HG03442 (cell line): Measurements from ENCODE around the gene SLIT3.

ENCODE experiments used
- ATAC-seq: cut with Tn5 transposase; IDR thresholded peaks from one replicate; pipeline ENCODE4 v1.9.1; 2021; ENCODE audit warnings: mild to moderate bottlenecking, moderate library complexity; ENCODE audit not compliant: unreplicated experiment

Gene SLIT3

DNA sequence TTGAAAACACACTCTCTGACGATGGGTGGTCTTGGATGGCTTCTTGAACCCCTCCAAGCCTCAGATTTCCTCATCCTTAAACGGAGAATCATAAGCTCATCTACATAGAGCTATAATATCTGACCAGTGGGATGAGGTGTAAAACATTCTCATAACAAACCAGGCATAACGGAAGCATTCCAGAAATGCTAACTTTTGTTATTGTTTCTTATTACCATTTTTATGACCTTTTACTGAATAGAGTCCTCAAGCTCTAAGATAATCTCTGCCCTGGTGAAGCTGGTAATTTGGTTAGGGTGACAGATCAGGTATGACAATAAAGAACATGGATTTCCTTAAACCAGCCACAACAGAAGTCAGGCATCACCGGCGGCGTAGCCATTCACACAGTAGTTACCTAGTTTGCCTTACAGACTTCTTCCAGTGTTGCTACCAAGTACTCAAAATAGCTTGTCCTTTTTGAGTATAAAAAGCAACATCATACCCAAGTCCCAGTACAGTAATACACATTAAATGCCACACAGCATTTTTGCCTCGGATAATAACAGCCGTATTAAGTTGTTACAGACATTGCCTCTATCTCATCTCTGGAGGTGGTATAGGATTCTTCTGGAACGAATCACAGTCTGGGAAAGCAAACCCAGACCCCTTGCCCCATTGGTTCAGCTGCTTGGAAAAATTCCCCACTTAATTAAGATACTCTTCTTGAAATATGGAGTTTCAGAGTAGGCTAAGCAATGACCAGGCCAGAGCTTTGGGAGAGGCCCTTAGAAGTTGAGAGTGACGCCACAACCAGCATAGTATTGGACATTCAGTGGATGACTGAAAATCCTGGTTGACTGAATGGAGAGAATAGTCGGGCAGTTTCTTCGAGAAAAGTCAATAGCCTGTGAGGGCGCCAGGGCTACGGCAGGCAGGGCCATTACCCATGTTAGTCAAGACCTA is 252.5 kb downstream of the SLIT3 start:
- ATAC-seq = no peak

DNA sequence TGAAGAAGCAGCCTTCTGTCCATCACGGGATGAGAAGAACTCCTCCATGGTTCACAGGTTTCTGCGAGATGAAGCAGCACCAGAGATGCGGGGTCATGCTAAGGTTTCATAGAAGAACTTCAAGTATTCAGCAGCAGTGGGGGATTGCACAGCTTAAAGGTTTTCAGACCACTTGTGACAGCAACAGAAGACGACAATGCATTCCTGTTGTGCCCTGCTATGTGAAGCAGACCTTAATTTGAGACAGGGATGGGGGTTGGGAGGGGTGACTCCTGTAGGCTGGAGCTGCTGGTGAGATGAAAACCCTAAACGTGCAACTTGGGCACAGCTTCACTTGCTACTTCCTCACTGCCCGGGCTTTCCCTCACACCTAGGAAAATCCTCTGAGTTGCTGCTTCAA is 256.0 kb downstream of the SLIT3 start:
- no peak for ATAC-seq

DNA sequence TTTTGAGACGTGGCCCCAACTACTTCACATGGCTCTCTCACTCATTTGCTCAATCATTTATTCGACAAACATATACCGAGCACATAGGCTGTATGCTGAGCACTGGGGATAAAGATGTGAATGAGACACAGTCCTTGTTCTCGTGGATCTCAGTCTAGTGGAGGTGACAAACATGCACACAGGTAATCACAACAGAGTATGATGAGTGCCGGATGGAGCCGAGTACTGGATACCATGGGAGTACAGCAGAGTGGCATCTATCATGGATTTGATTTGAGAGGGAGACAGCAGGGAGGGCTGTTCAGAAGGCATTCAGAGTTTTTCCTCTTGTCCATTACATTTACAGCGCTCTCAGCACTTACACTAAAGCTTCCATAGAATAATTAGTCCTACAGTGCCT is 259.8 kb downstream of the SLIT3 start:
- ATAC-seq = no peak

DNA sequence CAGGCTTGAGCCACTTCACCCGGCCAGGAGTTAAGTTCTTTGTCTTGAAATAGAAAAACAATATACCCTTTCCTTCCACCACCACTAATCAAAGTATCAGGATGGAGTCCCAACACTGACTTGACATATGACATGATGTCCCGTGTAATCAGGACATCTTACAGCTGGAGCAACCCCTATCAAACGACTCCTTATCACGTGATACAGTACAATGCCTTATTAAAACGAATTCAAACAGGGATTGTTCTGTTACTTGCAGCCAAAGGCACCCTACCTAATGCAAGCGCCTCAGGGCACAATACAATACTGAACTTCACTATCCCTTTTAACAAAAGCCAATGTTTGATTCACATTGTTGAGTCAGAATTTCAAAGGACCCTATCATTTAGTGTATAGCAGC is 261.3 kb downstream of the SLIT3 start:
- ATAC-seq = no peak

DNA sequence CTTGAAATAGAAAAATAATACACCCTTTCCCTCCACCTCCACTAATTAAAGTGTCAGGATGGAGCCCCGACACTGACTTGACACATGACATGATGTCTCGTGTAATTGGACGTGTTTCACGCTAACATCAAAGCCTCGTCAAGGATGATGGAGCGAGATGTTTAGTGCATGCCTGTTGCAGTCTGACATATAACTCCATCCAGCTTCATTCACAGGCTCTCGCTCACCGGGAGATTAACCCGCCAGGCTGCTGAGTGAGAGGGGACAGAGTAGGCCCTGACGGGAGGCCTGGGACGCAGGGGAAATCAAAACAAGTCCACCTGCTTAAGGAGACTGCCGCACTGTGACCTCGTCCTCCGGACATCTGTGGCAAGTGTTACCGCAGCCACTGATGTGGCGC is 263.5 kb downstream of the SLIT3 start:
- no peak for ATAC-seq

DNA sequence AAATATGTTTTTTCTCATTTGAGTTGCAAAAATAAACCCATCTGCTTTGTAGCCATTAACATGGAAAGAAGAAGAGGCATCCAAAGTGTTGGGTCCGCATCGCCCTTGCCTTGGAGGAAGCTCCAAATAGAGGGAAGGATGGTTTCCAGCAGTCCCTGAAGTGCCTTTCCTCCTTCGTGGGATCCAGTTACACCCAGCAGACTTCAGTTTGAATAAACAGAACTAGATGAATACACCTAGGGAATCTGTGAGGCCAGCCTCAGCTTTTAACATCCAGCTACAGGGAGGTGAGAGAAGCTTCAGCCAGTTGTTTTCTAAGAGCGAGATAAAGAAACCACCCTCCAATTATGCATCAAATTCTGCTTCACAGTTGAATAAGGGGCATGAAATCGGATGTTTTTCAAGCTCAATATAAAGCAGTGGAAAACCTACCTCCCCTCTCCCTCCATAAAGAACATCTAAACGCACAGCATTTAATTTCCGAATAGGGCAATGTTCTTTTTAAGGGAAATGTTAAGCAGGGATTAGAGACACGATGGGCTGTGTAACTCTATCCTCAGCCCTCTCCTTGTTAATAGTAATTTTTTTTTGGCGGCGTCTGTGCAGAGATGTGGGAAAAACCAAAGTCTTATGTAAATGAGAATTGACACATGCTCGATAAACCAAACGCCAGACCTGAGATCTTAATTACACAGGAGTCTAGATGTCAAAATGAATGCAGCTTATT is 264.7 kb downstream of the SLIT3 start:
- no peak for ATAC-seq

DNA sequence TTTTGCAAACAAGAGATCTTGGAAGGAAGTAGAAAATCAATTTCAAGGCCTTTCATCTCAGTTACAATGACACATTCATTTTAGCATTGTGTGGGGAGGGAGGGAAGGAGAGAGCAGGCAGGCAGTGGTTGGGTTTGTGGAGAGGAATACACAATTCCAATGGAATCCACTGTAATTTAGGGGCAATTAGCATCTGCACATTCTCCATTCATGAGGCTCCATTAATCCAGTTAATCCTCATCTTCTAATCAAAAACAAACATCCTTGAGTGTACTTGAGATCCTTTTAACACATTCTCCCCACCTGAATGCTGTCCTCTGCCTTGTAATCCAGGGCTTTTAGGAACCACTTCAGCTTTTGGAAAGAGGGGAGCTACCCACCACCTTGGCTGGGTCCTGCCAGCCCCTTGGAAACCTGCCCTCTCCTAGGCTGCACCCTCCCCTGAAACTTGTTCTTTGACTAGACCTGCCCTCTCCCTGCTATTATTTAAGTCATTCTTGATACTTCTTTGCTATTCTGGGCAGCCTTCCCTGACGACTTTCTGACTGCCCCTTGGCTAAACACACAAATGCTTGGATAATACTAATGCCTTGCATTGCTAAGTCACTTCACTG is 271.2 kb downstream of the SLIT3 start:
- ATAC-seq = no peak

DNA sequence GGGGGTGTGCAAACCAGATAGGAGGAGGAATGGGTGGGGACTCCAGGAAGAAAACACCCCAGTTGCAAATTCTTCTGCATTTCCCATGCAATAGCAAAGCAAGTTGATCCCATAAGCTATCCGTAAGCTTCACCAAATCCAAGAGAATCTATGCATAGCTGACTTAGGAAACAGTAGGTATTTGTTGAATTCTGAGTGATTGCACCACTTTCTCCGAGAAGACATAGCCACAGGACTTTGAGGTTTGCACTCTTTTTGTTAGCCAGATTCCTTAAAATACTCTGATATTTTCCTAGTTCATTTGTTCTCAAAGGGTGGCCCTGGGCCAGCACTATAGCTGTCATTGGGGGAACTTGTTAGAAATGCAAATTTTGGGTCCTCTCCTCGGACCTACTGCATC is 271.9 kb downstream of the SLIT3 start:
- no peak for ATAC-seq

DNA sequence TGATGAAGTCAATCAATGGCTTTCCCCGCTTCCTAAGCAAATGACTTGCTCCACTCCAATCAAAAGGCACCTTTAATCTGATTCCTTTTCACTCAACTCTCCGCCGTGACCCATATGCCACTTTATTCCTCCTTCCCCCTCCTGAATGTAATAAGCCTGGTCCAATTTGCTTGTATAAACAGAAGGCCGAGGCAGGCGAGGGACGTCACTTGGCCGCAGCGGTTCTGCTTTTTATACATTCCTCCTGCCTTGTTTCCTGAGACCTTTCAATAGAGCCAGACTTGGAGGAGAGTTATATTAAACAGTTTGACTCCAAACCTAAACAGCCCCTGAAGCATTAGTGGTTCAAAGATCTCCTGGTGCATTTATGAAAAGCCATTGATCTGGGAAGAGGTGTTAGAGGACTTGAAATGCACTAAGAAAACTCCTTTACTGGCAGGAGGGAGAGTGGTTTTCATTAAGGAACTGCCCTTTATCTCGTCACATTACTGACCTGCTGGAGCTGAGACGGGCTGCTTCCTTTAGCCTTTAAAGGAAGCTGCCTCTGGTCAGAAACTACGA is 273.4 kb downstream of the SLIT3 start:
- no peak for ATAC-seq

DNA sequence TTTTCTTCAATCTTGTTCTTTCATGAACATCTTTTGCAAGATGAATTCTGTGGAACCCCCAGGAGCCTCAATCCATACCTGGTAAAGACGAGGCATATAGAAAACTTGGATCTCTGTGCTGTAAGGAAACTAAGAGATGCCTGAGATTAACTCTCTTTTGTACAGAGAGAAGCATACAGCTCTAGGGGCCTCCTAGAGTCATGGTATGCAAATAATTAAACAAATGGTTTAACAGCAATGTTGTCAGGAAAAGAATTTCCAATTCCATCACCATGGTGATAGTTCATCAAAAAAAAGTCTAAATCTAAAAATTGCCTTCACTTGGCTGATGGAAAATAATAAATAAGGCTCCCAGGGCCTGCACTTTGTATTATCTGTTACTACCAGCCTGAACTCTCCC is 275.4 kb downstream of the SLIT3 start:
- ATAC-seq = no peak

DNA sequence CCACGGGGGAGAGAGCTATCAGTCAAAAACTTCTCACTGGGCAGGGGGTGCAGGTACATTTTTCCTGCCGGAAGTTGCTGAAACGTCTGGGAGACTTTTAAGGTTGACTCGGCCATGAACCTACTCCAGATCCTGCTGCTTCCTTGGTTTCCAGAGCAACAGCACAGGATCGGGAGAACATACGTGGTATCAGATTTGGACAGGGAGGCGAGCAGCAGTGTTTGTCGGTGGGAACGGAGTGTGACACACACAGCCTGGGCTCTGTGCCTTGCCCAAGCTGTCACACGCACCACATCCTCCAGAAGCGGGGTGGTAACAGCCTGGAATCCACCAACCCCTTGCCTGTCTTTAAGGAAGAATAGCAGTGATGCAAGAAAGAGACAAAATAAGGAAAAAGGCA is 276.5 kb downstream of the SLIT3 start:
- no peak for ATAC-seq

DNA sequence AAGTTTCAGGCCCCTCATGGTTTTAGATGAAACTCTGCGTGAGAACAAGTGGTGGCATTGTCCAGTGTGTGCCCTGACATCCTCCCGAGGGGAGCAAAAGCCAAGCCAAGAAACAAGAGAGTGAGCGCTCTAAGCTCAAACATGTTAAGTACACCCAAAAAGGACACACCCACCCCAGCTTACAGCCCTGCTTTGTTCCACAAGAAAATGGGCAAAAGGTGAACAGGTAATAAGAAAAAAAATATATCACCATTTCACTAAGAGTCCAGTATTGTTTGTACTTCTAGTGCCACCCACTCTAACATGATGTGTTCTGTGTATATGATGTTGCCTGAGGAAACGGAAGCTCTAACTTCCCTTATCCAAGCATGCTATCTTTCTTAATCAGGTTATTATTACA is 278.2 kb downstream of the SLIT3 start:
- no peak for ATAC-seq

DNA sequence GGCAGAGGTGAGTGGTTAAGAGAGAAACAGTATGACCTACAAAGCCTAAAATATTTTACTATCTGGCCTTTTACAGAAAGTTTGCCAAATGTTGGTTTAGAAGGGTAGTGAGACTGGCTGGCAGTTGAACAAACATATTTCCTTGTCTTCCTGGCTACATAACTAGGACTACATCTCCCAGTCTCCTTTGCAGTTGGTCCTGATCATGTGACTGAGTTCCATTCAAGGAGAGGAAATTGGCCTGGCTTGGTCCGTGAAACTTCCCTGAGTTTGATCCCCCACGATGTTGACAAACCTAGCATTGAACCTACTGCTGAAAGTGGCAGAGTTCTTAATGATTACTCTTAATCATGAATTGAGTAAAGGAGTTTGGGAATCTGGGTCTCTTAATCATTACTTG is 280.8 kb downstream of the SLIT3 start:
- ATAC-seq = no peak

DNA sequence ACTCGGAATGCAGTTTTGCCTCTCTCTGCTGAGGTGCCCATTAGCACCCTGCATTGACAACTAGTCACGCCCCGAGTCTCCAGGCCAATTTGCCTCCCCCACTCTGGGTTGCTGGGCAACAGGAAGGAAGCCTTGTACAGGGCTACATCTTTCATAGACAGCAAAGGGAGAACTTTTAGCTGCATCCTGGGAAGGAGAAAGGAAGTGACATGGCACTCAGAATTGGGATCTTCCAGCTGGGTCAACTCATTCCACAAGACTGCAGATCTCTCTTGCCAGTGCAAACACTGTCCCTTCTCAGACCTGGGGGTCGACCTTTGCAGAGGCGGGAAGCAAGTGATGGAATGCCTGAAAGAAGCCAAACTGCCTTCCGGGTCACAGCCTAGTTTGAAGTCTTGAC is 282.0 kb downstream of the SLIT3 start:
- ATAC-seq = no peak

DNA sequence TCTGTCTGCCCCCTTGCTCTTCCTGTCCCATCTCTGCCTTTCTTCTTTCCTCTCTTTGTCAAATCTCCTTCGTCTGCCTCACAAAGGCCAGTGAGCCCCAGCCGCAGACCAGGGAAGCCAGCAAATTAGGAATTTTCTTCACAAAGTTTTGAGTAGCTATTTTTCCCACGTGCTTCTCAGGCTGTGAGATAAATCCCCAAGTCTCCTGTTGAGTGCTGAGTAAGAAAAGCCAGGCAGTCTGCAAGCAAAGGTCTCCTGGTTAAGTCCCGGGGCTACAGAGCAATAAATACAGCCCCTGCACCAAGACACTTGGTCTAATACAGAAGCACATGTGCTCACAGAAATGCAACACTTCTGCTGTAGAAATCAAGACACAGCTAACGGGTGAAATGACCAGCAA is 284.9 kb downstream of the SLIT3 start:
- ATAC-seq = no peak

DNA sequence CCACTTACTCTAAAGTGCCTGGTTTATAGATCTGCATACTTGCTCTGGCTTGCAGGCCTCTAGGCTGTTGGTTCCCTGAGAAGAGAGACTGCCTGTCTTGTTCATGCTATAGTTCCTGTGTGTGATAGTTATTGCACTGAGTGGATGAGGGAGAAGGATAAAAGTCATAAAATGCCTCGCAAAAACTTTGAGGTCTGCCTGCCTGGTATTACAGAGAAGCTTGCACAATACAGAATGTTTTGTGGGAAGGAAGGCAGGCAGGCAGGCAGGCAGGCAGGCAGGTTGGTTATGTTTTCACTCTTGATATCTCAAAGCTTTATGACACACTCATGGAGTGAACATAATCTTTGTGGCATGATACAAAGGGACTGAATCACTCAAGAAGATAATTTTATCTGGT is 287.1 kb downstream of the SLIT3 start:
- no peak for ATAC-seq

DNA sequence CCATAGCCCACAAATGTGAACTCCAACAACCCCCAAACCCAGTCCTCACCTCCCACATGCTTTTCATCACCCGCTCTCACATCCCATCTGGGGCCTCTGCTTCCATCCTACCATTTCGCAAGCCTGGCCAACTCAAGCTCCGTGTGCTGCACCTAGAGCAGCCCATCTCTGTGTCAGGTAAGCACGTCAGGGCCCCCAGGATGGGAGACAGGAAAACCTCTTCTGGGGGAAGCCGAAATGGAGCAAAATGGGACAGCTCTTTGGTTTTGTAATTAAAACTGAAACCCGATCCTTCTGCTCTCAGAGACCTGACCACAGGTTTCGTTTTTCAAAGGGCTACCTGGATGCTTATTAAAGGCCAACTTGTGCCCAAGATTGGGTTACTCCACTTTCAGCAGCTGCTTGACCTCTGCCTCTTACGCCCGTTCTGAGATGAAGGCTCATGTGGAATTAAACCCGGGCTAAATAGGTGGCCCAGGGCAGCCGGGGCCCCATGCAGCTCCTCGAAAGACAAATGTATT is 287.7 kb downstream of the SLIT3 start:
- ATAC-seq = no peak

DNA sequence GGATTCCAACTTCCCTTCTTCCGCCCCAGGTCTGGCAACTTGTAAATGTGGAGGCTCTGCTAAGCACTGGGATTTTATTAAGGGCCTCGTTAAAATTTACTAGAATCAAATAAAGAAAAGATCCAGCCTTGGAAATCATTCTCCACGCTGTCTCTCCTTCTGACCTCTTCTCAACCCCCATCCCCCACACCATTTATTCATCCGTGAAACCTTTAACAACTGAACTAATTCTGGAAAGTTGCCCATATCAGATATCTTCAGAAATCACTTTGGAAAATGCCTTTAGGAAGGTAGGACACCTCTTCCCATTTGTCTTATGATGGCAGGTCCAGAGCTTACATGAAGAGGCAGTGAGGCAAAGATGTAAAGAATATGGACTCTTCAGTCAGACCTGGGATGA is 288.5 kb downstream of the SLIT3 start:
- no peak for ATAC-seq

DNA sequence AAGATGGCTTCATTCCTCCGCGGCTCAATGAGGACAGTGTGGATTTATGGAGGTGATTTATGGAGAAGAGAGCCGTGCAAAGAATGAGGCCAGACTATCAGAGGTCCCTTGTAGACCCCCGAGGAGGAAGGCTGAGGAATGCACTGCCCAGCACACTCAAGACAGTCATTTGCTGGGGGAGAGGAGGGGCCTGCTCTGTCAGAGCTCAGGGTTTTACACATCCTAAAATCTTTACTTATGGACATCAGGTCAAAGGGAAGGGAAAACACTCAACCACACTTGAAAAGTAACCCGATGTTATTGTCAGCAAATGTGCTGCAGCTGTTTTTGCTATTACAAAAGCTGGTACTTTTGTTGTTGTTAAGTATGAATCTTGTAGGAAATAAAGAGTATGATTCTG is 289.5 kb downstream of the SLIT3 start:
- ATAC-seq = no peak

DNA sequence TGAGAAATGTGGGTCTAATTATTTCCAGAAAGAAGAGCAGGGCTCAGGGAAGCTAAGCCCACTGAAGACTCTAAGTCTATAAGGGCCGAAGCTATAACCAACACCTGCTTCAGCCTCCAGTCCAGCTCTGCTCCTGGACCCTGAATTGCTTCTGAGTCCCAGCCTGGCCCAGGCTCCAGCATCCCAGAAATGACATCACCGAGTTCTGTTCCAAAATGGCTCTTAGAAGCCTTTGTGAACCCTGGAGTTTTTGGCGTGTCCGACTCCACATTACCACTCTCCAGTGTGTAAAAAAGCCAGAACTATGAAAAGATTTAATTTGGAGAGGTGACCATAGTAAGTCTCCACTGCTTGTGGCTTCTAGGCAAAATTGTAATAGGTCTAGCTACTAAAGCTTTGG is 289.9 kb downstream of the SLIT3 start:
- no peak for ATAC-seq

DNA sequence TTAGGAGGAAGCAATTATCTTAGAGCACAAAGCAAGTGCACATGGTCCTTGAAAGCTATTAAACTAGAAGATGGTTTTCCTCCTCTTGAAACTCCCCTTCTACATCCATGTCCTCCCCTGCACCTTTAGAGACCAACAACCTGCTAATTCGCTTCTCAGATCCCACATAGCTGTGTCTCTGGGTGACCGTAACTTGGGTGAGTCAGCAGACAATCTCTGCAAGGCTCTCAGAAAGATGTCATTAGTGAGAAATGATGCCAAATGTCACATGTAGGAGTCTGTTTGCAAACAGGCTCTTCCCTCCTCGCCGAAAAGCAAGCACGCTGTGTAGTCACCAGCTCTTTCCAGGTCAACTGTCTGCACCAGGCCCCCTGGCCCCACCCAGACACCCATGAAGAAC is 291.8 kb downstream of the SLIT3 start:
- no peak for ATAC-seq
